Measurements from ENCODE around the gene ANK2.

GRCh38 chr4:113083346-113083745 is 33.9 kb downstream of the ANK2 start:
- TF ChIP-seq, protein P1, sequence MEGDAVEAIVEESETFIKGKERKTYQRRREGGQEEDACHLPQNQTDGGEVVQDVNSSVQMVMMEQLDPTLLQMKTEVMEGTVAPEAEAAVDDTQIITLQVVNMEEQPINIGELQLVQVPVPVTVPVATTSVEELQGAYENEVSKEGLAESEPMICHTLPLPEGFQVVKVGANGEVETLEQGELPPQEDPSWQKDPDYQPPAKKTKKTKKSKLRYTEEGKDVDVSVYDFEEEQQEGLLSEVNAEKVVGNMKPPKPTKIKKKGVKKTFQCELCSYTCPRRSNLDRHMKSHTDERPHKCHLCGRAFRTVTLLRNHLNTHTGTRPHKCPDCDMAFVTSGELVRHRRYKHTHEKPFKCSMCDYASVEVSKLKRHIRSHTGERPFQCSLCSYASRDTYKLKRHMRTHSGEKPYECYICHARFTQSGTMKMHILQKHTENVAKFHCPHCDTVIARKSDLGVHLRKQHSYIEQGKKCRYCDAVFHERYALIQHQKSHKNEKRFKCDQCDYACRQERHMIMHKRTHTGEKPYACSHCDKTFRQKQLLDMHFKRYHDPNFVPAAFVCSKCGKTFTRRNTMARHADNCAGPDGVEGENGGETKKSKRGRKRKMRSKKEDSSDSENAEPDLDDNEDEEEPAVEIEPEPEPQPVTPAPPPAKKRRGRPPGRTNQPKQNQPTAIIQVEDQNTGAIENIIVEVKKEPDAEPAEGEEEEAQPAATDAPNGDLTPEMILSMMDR (IDR thresholded peaks at IDR 0.05), result no peak
- TF ChIP-seq POLR2A (IDR thresholded peaks at IDR 0.05), result no peak

All from thyroid gland (tissue), 4 donors.